HG02981 (cell line): ENCODE measurements around the gene SMARCB1.

Experiments used
- ATAC-seq: cut with Tn5 transposase; IDR thresholded peaks from one replicate; pipeline ENCODE4 v1.9.1; 2021; ENCODE audit warnings: mild to moderate bottlenecking, moderate library complexity; ENCODE audit not compliant: unreplicated experiment

Gene SMARCB1

DNA sequence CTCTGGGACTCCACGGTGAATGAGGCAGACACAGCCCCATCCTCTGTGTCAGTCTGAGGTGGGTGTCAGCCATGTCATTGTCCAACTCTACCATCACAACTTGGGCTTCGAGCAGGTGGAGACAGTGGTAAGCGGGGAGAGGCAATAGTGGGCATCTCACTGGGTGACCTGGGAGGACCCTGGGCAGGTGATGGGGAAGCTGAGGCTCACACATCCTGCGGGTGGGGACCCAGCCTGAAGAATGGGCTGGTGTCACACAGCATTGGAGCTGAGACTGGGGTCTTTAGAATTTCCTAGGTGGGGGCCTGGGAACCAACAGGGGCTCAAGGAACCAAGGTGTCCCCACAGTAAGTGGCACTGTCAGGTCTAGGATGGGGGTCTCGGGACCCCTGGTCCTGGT, 7.0 kb upstream of the SMARCB1 start:
- no peak for ATAC-seq

DNA sequence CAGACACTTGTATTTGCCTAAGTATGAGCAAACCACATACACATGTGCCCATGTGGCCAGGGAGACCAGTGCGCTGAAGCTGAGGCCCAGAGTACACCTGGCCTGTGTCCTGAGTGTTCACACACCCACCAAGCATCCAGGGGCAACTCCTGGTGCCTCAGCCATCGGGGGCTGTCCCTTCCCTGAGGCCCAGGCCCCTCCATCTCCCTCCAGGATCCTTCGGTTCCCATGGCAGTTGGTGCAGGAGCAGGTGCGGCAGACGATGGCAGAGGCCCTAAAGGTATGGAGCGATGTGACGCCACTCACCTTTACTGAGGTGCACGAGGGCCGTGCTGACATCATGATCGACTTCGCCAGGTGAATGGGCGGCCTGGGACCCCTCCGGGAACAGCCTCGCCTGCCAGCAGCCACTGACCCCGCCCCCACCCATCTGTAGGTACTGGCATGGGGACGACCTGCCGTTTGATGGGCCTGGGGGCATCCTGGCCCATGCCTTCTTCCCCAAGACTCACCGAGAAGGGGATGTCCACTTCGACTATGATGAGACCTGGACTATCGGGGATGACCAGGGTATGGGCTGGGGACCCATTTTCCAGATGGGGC, 6.5 kb upstream of the SMARCB1 start:
- no peak for ATAC-seq

DNA sequence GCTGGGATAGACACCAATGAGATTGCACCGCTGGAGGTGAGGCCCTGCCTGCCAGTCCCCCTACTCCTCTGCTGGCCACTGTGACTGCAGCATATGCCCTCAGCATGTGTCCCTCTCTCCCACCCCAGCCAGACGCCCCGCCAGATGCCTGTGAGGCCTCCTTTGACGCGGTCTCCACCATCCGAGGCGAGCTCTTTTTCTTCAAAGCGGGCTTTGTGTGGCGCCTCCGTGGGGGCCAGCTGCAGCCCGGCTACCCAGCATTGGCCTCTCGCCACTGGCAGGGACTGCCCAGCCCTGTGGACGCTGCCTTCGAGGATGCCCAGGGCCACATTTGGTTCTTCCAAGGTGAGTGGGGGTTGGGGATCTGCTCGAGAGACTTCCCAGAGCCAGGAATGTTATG, 5.7 kb upstream of the SMARCB1 start:
- no peak for ATAC-seq

DNA sequence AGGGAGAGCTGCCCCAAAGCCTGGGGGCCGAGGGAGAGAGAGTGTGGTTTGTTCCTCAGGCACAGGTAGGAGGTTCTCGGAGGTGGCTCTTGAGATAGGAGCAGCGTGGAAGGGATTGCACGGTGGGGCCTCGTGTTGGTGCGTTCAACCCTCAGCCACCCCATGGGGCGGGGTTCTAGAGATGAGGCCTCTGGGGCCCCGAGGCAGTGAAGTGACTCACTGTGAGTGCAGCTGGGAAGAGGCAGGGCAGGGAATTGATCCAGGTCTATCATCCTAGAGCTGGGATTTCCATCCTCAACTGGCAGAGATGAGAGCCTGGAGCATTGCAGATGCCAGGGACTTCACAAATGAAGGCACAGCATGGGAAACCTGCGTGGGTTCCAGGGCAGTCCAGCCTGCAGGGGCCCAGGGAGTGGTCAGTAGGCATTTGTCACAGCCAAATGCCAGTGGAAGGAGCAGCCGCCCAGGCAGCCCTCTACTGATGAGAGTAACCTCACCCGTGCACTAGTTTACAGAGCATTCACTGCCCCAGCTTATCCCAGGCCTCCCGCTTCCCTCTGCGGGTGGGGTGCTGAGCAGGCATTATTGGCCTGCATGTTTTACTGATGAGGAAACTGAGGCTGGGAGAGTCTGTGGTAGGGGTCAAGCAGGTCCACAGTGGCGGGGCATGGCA, 5.1 kb upstream of the SMARCB1 start:
- ATAC-seq: no peak

DNA sequence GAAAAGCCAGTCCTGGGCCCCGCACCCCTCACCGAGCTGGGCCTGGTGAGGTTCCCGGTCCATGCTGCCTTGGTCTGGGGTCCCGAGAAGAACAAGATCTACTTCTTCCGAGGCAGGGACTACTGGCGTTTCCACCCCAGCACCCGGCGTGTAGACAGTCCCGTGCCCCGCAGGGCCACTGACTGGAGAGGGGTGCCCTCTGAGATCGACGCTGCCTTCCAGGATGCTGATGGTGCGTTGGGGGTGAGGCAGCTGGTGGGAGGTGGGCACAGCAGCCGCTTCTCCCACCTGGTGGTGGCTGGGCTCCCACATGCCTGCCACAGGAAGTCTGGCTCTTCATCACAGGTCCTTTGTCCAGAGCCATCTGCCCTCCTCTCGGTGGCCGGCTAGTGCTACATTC, 4.5 kb upstream of the SMARCB1 start:
- ATAC-seq: no peak

DNA sequence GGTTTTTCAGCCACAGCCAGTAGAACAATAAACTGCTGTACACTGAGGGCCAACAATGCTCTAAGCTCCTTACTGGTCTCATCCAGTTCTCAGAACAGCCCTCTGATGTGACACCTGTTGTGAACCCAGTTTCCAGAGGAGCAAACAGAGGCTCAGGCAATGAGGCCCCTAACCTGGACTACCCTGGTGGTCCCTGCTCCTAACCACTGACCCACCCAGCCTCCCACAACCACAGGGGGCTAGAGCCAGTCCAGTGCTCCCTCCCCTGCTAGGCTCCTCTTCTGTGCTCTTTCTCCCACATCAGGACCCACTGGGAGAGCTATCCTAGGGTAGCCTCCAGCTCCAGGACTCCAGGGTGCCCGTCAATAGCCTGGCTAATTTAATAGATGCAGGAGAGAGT, 4.1 kb upstream of the SMARCB1 start:
- ATAC-seq: no peak

DNA sequence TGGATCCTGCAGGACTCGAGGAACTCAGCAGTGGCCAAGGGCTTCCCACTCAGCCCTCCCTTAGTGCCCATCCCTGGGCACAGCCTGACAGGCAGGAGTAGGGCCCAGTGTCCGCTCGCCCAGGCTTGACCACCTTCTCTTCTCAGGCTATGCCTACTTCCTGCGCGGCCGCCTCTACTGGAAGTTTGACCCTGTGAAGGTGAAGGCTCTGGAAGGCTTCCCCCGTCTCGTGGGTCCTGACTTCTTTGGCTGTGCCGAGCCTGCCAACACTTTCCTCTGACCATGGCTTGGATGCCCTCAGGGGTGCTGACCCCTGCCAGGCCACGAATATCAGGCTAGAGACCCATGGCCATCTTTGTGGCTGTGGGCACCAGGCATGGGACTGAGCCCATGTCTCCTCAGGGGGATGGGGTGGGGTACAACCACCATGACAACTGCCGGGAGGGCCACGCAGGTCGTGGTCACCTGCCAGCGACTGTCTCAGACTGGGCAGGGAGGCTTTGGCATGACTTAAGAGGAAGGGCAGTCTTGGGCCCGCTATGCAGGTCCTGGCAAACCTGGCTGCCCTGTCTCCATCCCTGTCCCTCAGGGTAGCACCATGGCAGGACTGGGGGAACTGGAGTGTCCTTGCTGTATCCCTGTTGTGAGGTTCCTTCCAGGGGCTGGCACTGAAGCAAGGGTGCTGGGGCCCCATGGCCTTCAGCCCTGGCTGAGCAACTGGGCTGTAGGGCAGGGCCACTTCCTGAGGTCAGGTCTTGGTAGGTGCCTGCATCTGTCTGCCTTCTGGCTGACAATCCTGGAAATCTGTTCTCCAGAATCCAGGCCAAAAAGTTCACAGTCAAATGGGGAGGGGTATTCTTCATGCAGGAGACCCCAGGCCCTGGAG, 3.3 kb upstream of the SMARCB1 start:
- ATAC-seq: no peak

DNA sequence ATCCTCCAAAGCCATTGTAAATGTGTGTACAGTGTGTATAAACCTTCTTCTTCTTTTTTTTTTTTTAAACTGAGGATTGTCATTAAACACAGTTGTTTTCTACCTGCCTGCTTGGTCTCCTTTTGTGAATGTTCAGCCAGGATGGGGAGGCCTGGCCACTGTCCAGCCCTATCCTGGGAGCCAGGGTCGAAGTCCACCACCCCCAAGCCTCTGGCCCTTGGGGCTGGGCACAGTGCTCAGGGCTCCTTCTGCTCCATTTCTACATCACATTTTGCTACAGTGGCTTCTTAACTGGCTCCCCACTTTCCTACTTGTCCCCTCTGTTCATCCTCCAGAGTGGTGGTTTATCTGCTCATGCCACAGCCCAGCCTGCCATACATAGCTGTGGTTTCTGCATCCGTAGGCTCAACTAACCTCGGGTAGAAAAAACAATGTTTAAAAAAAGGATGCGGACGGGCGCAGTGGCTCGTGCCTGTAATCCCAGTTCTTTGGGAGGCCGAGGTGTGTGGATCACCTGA, 2.5 kb upstream of the SMARCB1 start:
- ATAC-seq: no peak

DNA sequence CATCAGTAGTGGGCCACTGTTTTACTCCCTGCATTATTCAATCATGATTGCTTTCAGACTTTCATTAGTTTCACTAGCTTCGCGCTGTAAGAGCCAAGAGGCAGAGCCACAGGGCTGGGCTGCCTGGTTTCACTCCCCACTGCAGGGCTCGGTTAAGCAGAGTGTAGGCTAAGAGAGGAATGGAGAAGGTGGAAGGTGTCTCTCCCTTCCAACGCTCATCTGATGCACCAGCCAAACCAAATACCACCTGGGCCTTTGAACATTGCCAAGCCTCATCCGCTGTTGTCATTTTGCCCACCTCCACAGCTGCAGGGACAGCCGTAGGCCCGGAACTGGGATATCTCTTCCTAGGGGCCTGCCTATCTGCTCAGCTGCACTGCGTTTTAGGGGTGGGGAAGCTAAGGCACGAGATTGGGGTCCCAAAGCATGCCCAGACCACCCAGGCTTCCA, 480 bp upstream of the SMARCB1 start:
- ATAC-seq: no peak

DNA sequence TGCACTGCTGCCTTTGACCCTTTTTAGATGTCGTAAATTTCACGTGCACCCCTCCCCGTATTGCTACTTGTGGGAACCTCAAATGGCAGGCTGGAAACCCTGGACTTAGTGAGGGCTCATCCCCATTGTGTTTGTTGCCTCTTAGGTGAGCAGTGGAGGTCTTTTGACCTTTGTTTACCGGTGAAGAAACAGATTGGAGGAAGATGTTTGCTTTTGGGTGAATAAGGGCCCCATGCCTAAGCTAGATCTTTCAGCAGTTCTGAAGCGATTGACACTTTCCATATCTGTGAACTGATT, 782 bp downstream of the SMARCB1 start:
- no peak for ATAC-seq

DNA sequence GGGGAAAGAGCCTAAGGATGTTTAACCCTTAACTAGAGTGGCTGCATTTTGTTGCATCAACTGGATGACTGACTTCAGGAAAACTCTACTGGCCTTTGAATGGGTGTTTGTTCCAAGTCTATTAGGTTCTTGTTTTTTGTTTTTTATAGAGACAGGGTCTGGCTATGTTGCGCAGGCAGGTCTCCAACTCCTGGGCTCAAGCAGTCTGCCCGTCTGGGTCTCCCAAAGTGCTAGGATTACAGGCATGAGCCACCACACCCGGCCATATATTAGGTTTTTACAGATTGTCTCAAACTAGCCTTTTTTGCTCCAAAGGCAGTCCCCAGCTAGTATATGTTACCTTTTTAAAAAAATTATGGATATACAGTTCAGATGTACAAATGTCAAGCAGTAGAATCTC, 1.1 kb downstream of the SMARCB1 start:
- no peak for ATAC-seq

DNA sequence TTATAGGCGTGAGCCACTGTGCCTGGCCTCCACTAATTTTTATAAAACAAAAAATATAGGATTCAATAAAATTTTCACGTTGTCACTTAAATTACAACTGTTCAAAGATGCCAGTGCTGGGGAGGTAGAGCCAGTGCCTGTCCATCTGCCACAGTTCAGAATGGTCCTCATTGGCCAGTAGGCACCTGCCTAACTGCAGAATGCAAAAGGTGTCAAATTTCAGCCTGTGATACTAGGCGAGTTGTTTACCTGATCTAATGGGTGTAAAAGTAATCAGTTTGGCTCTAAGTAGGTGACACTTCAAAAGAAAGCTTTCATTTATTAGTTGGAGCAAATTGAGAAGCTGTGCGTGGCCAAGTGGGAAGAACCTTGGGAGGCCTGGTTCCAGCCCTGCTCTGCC, 2.4 kb downstream of the SMARCB1 start:
- ATAC-seq: no peak

DNA sequence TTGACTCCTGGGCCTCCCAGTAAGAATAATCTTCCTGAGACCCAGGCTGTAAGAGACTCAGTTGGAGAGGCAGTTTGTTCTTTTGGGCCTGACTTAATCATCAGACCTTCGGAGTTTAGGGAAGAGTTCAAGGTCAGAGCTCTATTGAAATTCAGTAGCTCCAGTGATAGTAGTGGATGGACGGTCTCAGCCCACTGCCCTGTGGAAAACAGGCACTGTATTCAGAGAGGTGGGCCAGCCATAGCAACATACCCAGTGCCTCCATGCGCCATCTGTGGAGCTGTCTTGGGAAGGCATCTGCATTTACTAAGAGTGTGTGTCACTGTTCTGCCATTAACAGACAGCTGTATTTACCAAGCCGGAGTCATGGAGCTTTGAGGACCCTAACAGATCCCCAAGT, 2.9 kb downstream of the SMARCB1 start:
- ATAC-seq: no peak

DNA sequence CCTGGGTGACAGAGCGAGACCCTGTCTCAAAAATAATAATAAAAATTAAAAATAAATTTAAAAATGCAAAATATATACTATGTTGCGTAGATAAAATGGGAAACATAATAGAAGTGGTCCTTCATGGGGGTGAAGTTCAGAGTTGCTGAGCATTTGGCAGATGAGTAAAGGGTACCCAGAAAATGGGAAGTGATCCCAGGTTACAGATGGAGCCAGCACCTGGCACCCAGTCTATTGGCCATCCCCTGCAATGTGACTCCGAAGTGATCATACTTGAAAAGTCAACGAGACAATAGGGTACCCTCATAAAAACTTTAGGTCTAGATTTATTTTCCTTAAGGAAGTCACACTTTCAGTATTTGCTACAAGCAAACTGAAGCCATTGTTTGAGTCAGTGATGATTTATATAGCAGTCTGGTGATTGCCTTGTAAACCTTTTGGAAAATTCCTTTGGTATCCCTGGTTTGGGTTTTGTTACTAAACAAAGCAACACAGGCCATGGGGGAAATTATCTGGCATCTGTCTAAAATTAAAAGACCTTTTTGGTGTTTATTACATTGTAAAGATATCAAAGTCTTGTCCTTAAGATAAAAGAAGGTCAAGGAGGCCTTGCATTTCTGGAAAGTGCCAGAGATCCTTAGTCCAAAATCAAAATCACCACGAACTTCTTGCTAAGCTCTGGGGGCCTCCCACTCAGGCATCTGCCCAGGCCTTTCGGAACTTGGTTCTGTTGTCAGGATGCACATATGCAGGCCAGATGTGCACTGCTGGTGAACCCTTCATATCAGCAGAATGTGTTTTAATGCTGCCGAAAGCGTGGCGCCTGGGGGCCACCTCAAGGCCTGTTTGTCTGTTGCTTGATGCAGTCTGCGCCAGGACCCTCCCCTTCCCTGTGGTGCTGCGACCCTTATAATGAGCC, 4.3 kb downstream of the SMARCB1 start:
- ATAC-seq: no peak

DNA sequence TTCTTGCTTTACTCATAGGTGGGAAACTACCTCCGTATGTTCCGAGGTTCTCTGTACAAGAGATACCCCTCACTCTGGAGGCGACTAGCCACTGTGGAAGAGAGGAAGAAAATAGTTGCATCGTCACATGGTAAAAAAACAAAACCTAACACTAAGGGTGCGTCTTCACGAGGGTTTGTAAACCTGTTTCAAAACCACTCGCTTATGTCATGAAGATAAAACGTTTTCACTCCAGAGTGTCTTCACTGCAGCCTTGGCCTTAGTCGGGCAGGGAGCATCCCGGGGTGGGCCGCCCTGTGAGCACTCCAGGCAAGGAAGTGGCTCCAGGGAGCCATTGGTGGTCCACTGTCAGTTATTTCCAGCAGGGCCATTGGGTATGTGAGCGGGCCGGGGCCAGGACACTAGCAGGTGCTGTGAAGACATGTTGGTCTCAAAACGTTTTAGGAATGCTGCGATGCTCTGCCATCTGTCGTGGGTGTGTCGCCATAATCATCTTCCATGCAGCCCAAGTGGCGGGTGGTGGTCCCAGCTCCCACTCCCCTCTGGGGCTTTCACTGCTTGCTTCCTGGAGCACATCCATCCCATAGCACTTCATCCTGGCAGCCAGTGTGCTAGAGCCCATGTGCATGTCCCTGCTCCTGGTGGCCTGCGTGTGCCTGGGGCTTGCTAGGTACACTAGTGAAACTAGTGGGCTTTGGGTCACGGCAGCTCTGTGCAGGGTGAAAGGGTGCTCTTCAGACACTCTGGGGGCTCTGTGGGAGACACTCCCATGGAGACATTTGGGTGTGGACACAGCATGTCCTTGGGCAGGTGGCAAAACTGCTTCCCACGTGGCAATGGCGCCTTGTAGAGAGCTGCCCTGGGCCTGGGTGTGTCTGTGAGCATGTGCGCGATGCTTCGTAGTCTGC, 5.2 kb downstream of the SMARCB1 start:
- ATAC-seq: no peak

DNA sequence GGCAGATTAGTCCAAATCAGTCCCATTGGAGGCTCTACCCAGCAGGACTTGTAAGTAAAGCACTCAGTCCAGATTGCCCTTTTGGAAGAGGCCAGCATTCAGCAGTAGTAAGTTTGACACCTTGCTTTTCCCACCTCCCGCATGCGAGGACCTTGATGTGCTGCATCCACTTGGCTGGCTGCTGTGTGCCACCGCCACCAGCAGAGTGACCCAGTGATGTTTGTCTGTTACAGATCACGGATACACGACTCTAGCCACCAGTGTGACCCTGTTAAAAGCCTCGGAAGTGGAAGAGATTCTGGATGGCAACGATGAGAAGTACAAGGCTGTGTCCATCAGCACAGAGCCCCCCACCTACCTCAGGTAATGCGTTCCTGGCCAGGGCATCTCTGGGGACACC, 6.6 kb downstream of the SMARCB1 start:
- no peak for ATAC-seq

DNA sequence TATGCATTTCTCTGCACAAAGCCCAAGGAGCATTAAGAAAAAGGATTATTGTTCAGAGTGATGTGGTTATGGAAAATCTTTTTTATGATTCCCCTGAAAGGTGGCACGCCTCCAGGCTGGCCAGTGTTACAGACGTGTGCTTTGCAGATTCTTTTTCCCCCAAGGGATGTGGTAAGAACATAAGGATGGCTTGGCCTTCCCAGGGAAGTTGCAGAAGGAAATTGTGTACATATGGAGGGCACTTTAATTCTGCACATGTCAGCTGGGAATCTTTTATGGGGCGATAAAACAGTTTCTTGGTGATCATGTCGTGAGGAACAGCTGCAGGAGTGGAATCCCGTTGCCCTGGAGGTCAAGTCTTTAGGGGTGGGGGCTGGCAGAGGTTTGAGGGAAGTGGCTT, 9.7 kb downstream of the SMARCB1 start:
- ATAC-seq: no peak

DNA sequence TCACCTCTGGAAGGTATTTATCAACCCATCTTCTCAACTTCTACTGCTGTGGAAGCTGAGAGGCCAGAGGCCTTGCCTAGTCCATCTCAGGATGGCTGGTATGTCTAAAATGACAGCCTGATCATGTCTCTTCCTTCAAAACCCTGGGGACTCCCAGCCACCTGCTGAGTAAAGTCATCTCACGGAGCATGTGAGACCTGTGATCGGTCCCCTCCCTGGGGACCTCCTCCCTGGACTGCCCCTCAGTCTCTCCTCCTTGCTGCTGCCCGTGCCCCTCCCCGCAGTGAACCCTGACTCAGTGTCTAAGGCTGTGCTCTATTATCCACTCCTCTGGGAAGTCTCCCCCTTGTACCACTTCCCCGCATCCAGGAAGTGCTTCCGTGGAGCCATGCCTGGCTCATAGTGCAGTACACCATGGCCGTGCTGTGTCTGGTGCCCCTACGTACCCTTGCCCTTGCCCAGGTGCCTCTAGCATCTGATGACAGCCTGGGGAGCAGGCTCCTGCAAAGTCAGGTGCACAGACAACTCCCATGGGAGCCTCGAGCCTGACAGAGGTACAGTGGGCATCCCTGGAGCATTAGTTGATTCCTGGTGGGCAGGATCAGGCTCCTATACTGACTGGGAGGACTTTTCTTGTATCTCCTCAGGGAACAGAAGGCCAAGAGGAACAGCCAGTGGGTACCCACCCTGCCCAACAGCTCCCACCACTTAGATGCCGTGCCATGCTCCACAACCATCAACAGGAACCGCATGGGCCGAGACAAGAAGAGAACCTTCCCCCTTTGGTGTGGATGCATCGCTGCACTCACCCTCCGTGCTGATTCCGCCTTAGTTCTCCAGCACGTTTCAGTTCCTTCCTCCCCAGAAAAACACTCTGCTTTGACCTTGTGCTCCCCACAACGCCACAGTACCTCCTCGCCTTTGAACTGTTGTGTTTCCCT, 13.8 kb downstream of the SMARCB1 start:
- peak; percentile 63 for ATAC-seq
